T-helper 9 cell (primary cell): ENCODE results near the gene SPG11.
"Not testable (repeated sequence)": the region's sequence is repeated elsewhere in the genome, so short reads cannot be mapped to it uniquely, and the experiment has no call there.

Experiments used
- DNase-seq: peaks from one replicate; pipeline ENCODE4 v3.0.0-alpha.2; 2020

The SPG11 gene

GRCh38 chr15:44620081-44620480, 43.4 kb downstream of the SPG11 start:
- no peak for DNase-seq

- DNase-seq: no peak
These were observed 46.5 kb downstream of the SPG11 start for GRCh38 chr15:44616974-44617373.

GRCh38 chr15:44606740-44607139, 56.7 kb downstream of the SPG11 start:
- no peak for DNase-seq

- DNase-seq: no peak
These were observed 60.3 kb downstream of the SPG11 start for GRCh38 chr15:44603126-44603525.

GRCh38 chr15:44598892-44599291, 64.6 kb downstream of the SPG11 start:
- no peak for DNase-seq

- DNase-seq: no peak
These were observed 65.4 kb downstream of the SPG11 start for GRCh38 chr15:44598066-44598465.

GRCh38 chr15:44596511-44597010, 66.9 kb downstream of the SPG11 start:
- no peak for DNase-seq

GRCh38 chr15:44595656-44596510, 67.6 kb downstream of the SPG11 start:
- no peak for DNase-seq

- DNase-seq: no peak
These were observed 68.2 kb downstream of the SPG11 start for GRCh38 chr15:44595246-44595645.

- DNase-seq: no peak
These were observed 70.3 kb downstream of the SPG11 start for GRCh38 chr15:44593042-44593736.

- DNase-seq: no peak
These were observed 72.1 kb downstream of the SPG11 start for GRCh38 chr15:44591326-44591725.

- no peak for DNase-seq
These were observed 74.9 kb downstream of the SPG11 start for GRCh38 chr15:44588541-44588940.

- no peak for DNase-seq
These were observed 77.8 kb downstream of the SPG11 start for GRCh38 chr15:44585633-44586032.

- peak; percentile 37 for DNase-seq
These were observed 79.2 kb downstream of the SPG11 start for GRCh38 chr15:44584162-44584749.

GRCh38 chr15:44580105-44580504, 83.4 kb downstream of the SPG11 start:
- no peak for DNase-seq

- no peak for DNase-seq
These were observed 88.7 kb downstream of the SPG11 start for GRCh38 chr15:44574734-44575133.

GRCh38 chr15:44573386-44573785, 90.1 kb downstream of the SPG11 start:
- DNase-seq: no peak

GRCh38 chr15:44570361-44570760, 93.1 kb downstream of the SPG11 start:
- DNase-seq: no peak

- DNase-seq: no peak
These were observed 94.1 kb downstream of the SPG11 start for GRCh38 chr15:44569316-44569715.

GRCh38 chr15:44568338-44568737, 95.1 kb downstream of the SPG11 start:
- DNase-seq: no peak

- DNase-seq: no peak
These were observed 97.3 kb downstream of the SPG11 start for GRCh38 chr15:44566155-44566540.

- no peak for DNase-seq
These were observed 97.9 kb downstream of the SPG11 start for GRCh38 chr15:44565387-44566154.

- DNase-seq: not testable (repeated sequence)
These were observed 102.5 kb downstream of the SPG11 start for GRCh38 chr15:44560926-44561325.
